GM21737 (cell line): Measurements from ENCODE around the gene NRXN2.

Experiments used
- ATAC-seq: cut with Tn5 transposase; IDR thresholded peaks from one replicate; pipeline ENCODE4 v1.9.1; 2021; ENCODE audit warnings: mild to moderate bottlenecking, moderate library complexity; ENCODE audit not compliant: unreplicated experiment

The NRXN2 gene

GRCh38 chr11:64744544-64745188 lies 21.7 kb upstream of the NRXN2 start:
- ATAC-seq: no peak

- no peak for ATAC-seq
These were observed 20.9 kb upstream of the NRXN2 start, which contains the start of gene RASGRP2 for GRCh38 chr11:64743591-64744543. RASGRP2 (minus strand) TSS chr11:64744142; CDS start chr11:64742866, 1,276 bp downstream.

GRCh38 chr11:64742889-64743590 lies 20.0 kb upstream of the NRXN2 start:
- no peak for ATAC-seq

GRCh38 chr11:64742087-64742888 lies 19.3 kb upstream of the NRXN2 start:
- ATAC-seq: no peak

GRCh38 chr11:64741375-64742086 lies 18.5 kb upstream of the NRXN2 start:
- ATAC-seq: no peak

GRCh38 chr11:64739871-64740270 lies 16.9 kb upstream of the NRXN2 start:
- ATAC-seq: no peak

- no peak for ATAC-seq
These were observed 13.7 kb upstream of the NRXN2 start for GRCh38 chr11:64736654-64737053.

- ATAC-seq: no peak
These were observed 12.8 kb upstream of the NRXN2 start for GRCh38 chr11:64735725-64736259.

GRCh38 chr11:64734811-64735724 lies 12.1 kb upstream of the NRXN2 start:
- ATAC-seq: no peak

GRCh38 chr11:64731601-64732000 lies 8.6 kb upstream of the NRXN2 start:
- ATAC-seq: no peak

GRCh38 chr11:64729851-64730382 lies 6.9 kb upstream of the NRXN2 start:
- no peak for ATAC-seq

GRCh38 chr11:64728757-64729365 lies 5.9 kb upstream of the NRXN2 start:
- ATAC-seq: no peak

- ATAC-seq: no peak
These were observed 4.0 kb upstream of the NRXN2 start for GRCh38 chr11:64726867-64727530.

GRCh38 chr11:64726211-64726641 lies 3.2 kb upstream of the NRXN2 start:
- no peak for ATAC-seq

- ATAC-seq: no peak
These were observed 2.0 kb upstream of the NRXN2 start for GRCh38 chr11:64724863-64725532.

GRCh38 chr11:64723907-64724862 lies 1.2 kb upstream of the NRXN2 start:
- no peak for ATAC-seq
